AG09309 (cell line): ENCODE measurements around the gene VANGL2.

ENCODE experiments used
- DNase-seq: peaks from one replicate; pipeline ENCODE4 v3.0.0-alpha.2; 2010; ENCODE audit warnings: low read depth
- H3K4me3 ChIP-seq: 2 replicates; pipeline ENCODE4 v1.5.1; 2011; ENCODE audit warnings: mild to moderate bottlenecking, low read depth, low read length, moderate library complexity; ENCODE audit not compliant: control insufficient read depth
- TF ChIP-seq, protein P1 (sequence below): IDR thresholded peaks from 2 replicates; pipeline ENCODE4 v1.5.1; 2011; ENCODE audit warnings: mild to moderate bottlenecking, low read depth, low read length, inconsistent platforms; ENCODE audit not compliant: insufficient read depth, control insufficient read depth; ENCODE audit errors: missing control alignments

The VANGL2 gene

DNA sequence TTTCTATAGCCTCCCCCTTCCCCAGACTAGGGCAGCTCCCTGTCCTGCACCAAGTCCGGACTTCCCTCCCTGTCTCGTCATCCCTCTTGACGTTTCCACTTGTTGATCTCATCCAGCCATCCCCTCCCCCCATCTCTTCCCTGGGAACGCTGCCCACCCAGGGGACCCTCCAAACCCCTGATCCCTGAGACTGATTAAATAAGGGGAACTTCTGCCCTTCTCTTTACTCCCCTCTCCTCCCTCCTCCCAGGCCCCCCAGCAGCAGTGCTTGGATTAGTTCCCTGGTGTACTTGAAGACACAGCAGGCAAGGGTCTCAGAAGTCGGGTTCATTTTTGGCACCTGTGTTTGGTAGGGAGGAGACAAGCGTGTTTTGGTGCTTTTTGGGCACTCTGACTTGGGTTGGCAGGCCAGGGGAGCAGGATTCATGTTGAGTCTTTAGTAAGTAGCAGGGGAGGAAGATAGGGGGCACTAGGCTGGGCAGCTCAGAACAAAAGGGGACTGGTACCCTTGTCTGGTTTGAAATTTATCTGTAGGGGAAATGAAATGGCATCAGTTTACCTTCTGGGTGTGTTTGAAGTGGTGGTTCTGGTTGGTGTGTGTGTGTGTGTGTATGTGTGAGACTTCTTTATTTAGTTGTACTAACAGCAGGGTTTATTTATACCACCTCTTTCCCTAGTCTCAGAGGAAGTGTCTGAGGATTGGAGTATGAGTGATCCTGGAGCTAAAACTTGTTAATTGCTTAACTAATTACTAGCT is 11.1 kb downstream of the VANGL2 start:
- no peak for DNase-seq
- TF ChIP-seq, protein P1, sequence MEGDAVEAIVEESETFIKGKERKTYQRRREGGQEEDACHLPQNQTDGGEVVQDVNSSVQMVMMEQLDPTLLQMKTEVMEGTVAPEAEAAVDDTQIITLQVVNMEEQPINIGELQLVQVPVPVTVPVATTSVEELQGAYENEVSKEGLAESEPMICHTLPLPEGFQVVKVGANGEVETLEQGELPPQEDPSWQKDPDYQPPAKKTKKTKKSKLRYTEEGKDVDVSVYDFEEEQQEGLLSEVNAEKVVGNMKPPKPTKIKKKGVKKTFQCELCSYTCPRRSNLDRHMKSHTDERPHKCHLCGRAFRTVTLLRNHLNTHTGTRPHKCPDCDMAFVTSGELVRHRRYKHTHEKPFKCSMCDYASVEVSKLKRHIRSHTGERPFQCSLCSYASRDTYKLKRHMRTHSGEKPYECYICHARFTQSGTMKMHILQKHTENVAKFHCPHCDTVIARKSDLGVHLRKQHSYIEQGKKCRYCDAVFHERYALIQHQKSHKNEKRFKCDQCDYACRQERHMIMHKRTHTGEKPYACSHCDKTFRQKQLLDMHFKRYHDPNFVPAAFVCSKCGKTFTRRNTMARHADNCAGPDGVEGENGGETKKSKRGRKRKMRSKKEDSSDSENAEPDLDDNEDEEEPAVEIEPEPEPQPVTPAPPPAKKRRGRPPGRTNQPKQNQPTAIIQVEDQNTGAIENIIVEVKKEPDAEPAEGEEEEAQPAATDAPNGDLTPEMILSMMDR: no peak
- no peak overlapping the region for H3K4me3 ChIP-seq

DNA sequence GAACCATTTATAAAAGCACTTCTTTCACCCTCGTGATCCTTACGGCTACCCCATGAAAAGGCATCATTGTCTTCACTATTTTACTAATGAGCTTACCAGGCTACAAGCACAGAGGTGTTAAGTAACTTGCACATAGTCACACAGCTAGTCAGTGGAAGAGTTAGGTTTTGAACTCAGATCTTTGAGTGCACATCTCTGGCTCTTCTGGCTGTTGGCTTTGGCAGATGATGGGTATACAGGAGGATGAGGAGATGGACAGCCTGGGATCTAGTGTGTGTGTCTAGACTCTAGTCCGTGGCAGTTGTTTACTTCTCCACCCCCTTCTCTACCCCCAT is 11.6 kb downstream of the VANGL2 start:
- H3K4me3 ChIP-seq: no peak overlapping the region
- no peak for DNase-seq
- TF ChIP-seq, protein P1: no peak

DNA sequence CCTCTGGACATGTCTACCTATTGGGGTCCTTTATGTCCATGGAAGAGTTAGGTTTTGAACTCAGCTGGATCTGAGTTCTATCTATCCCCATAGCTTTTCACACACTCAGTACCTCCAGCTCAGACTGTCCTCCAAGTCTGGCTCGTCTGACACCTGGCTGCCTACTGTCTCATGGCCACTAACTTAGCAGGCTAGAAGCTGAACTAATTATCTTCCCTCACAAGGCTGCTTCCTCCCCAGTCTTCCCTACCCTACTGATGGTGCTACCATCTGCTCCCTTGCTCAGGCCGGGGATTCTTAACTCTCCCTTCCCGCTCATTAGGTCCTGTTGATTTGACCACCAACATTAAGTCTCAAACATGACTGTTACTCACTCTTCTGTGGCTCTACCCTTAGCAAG is 13.4 kb downstream of the VANGL2 start:
- no peak overlapping the region for H3K4me3 ChIP-seq
- TF ChIP-seq, protein P1: no peak
- no peak for DNase-seq

DNA sequence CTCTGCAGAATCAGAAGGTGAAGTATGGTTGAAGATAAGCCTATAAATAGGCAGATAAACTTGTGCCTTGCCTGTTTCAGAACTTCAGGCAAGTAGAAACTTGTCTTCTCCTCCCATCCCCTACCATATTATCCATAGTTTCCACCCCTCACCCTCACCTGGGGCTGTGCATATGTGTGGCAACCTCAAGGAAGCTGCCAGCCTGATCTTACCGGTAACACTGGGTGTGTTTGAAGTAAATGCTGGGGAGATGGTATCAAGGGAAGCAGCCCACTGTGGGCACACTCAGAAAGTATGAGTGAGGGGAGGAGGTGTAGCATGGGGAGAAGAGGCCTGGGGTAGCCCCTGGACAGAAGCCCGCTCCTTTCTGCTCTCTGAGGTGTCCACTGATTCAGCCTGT is 14.5 kb downstream of the VANGL2 start:
- no peak for DNase-seq
- H3K4me3 ChIP-seq: no peak overlapping the region
- TF ChIP-seq, protein P1: no peak

DNA sequence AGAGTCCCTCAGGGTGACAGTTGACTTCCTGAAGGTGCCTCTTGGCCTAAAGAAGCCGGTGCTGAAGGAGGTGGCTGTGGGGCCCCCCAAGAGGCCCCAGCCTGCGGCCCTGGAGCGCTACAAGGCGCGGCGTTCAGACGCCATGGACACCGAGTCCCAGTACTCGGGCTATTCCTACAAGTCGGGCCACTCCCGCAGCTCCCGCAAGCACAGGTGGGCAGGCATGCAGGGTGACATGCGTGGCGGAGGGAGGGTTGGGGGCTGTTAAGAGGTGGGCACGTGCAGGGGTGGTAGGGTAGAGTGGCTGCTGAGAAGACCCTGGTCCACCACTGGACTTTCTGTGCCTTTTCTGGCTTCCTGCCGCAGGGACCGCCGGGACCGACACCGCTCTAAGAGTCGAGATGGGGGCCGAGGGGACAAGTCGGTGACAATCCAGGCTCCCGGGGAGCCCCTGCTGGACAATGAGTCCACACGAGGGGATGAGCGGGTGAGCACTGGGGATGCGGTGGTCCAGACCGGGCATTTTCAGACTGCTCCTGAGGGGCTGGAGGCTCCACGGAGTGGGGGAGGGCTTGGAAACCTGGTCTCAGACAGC is 15.4 kb downstream of the VANGL2 start:
- DNase-seq: no peak
- TF ChIP-seq, protein P1: no peak
- no peak overlapping the region for H3K4me3 ChIP-seq

DNA sequence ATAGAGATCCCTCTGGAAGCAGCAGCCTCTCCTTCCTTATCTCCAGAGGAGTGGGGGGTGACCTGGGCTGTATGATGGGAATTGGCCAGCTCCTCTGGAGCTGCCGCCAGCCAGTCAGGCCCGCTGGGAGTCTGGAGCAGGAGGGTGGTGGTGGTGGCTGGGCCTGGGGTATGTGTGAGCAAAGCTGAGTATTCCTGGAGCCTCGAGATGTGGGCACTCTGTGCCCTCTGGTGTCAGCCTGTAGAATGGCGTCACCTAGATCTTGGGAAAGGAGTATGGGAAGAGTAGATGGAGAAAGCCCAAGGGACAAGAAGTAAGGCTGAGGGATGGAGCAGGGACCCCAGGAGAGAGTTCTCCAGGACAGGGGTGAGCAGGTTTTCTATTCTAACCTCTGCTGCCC is 16.0 kb downstream of the VANGL2 start:
- no peak overlapping the region for H3K4me3 ChIP-seq
- TF ChIP-seq, protein P1: peak; percentile 56
- DNase-seq: no peak
